ENCODE results near the gene MAML2. TPM values are rescaled to one million over a fixed set of nuclear protein-coding genes. Genes with fewer than 3 reads are reported as not detected.

Gene MAML2
- total RNA-seq, 2 donors from 2014 or later = 26.5 to 27.9 TPM

GRCh38 chr11:96228910-96229309 is 114.1 kb downstream of the MAML2 start:
- DNase-seq (ENCODE audit: low spot score in 2 of 2) (no peak), ATAC-seq (peak in 1 of 2 donors; percentile 17)
- H3K27ac Mint-ChIP-seq = peak overlapping the region; percentile 77 to 78
- H3K36me3 Mint-ChIP-seq = peaks cover 0 to 40% of the 10 kb centered on the region in 2 donors
- no peaks in the 10 kb centered on the region for H3K9me3 Mint-ChIP-seq

DNA sequence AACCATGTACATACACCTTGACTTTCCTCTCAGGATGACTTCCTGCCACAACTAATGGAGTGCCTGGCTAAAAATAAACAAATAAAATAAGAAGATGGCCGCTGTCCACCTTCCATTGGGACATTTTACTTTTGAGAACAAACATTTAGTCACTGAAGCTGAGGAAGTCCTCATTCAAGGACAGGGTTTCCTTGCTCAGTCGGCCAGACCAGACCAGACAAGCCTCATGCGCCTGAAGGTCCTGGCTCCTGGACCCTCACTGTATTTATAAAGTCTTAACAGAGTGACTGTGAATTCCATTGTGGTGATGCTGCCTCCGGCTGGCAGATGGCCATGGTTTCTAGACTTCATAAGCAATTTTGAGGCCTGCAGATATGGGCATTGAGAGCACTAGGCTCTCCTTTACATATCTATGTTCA is 114.5 kb downstream of the MAML2 start:
- no peaks in the 10 kb centered on the region for H3K9me3 Mint-ChIP-seq
- DNase-seq (ENCODE audit: low spot score in 2 of 2) (no peak), ATAC-seq (no peak)
- H3K27ac Mint-ChIP-seq = peak overlapping the region; percentile 77 to 78
- peaks cover 0 to 36% of the 10 kb centered on the region in 2 donors for H3K36me3 Mint-ChIP-seq

- no peaks in the 10 kb centered on the region for H3K9me3 Mint-ChIP-seq
- peak overlapping the region in 1 of 2 donors; percentile 78 for H3K27ac Mint-ChIP-seq
- no peak for DNase-seq (ENCODE audit: low spot score in 2 of 2)
- no peak for ATAC-seq
- peaks cover 0 to 36% of the 10 kb centered on the region in 2 donors for H3K36me3 Mint-ChIP-seq
Observed at GRCh38 chr11:96227244-96227643, 115.8 kb downstream of the MAML2 start.

GRCh38 chr11:96223083-96223482 is 119.9 kb downstream of the MAML2 start:
- DNase-seq (ENCODE audit: low spot score in 2 of 2) = no peak
- H3K27ac Mint-ChIP-seq = no peak overlapping the region
- peaks cover 0 to 12% of the 10 kb centered on the region in 2 donors for H3K36me3 Mint-ChIP-seq
- H3K9me3 Mint-ChIP-seq = no peaks in the 10 kb centered on the region
- ATAC-seq = no peak

DNA sequence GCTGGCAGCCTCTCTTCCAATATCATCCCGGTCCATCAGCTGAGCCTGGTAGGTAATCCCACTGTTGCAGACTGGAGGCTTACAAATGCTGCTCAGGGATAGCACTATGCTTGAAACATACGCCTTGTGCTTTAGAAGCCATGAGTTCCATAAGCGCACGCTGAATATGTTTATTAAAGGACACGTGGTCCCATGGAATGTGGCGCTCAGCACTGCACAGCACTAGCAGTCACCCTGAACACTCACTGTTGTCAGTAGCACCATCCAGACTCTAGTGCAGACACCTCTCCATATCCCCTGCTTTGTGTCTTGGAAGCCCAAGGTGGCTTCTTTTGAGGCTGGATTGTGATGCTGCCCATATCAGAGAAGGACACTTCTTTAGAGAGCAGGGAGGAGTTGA is 120.9 kb downstream of the MAML2 start:
- peaks cover 0 to 8% of the 10 kb centered on the region in 2 donors for H3K36me3 Mint-ChIP-seq
- no peak for DNase-seq (ENCODE audit: low spot score in 2 of 2)
- peak in 1 of 2 donors; percentile 32 for ATAC-seq
- H3K9me3 Mint-ChIP-seq = no peaks in the 10 kb centered on the region
- peak overlapping the region; percentile 71 to 81 for H3K27ac Mint-ChIP-seq

DNA sequence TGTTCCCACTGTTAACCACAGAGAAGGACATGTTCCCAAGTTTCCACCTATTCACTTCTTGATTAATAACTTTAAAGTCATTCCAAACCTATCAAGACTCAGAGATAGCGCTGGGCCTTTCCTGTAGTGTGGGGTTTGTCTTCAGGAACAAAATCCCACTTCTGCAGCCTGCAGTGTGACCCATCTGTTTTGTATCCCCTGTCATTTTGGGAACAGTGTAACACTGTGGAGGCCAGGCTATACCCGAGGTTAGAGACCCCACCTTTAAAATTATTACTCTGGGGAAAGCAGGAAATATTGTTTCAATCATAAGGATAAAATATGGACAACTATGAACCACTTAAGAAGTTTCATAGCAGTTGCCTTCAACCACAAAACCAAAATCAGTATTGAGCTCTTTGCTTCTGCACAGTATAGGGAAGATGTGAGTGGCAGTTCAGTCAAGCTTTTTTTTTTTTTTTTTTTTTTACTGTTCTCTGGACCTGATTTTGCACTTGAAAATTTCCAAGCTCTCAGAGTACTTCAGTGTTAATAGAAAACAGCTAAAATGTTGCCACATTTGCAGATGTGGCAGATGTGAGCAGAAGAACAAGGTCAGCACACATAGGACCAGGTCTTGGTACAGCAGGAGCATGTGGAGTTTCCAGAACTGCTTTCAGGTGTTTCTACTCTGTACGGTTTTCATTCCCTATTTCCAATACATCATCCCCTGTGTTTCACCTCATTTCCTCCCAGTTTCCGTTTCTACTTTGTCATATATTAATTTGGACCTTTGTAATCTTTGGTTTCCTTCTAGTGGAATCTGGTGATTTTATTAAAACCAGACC is 121.5 kb downstream of the MAML2 start:
- Mint-ChIP-seq H3K9me3 (no peaks in the 10 kb centered on the region), H3K36me3 (peaks cover 0 to 8% of the 10 kb centered on the region in 2 donors), H3K27ac (peak overlapping the region; percentile 71 to 81)
- DNase-seq (ENCODE audit: low spot score in 2 of 2) (no peak), ATAC-seq (peak; percentile 69 to 73)

DNA sequence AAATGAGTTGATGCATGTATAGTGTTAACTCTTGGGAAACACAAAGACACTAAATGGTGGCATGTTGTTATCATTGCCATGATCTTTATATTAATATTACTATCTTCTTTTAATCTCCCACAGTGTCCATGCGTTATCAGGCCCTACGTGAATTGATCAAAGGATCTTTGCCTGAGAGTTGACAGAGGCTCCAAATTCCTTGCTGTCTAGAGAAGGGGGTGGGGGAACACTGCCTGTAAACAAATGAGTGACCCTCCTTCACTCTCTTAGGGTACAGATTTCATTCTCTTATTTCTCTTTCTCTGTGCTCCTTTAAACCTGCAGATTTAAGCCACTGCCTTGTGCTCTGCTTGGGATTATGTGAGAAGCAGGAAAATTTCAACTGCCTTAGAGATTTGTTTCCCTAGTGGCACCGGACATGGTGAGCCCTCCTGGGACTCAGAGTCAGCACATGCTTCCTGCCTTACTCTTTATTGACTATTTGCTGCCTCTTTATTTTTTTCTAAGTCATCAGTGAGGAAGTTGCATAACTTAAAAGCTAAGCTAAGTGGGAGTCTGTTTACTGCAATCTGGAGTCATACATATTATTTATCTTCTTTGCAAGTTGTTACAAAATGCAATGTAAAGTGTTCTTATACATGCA is 122.9 kb downstream of the MAML2 start:
- H3K36me3 Mint-ChIP-seq = peaks cover 0 to 9% of the 10 kb centered on the region in 2 donors
- H3K9me3 Mint-ChIP-seq = no peaks in the 10 kb centered on the region
- DNase-seq (ENCODE audit: low spot score in 2 of 2) = no peak
- ATAC-seq = no peak
- H3K27ac Mint-ChIP-seq = peak overlapping the region; percentile 40 to 66

DNA sequence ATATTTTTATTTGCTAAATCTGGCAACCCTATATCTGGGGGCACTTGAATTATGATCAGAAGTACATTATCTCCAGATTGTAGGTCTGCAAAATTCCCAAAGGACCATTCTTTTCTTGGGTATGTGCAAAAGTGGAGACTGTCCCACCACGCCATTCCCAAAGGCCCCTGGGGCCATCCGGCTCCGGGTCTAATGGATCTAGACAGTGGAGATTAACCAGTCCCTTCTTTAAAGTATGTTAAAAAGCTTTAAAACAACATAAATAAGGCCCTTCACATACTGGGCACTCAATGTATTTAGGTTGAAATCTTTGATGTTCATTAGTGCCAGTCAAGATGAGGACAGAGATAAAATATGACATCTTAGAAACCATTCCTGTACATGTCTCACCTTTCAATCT is 124.1 kb downstream of the MAML2 start:
- no peak for DNase-seq (ENCODE audit: low spot score in 2 of 2)
- no peak for ATAC-seq
- H3K27ac Mint-ChIP-seq = no peak overlapping the region
- no peaks in the 10 kb centered on the region for H3K9me3 Mint-ChIP-seq
- H3K36me3 Mint-ChIP-seq = peaks cover 0 to 12% of the 10 kb centered on the region in 2 donors

DNA sequence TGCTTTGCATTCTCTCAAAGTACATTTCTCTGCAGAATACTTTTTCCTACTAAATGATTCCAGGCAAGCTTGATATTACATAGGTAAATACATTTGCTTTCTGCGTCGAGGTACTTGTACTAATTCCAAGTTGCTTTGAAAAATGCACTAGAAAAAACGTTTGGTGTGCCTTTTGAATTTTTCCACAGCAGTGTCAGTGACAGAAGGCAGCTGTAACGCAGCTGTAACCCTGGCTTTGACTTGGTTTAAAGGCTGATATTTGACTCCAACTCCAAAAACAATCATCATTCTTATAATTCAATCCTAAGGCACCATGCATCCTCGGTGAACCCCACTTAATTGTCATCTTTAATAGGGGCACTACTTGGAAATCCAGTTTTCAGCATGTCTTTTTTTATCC is 125.0 kb downstream of the MAML2 start:
- Mint-ChIP-seq H3K9me3 (no peaks in the 10 kb centered on the region), H3K27ac (no peak overlapping the region), H3K36me3 (peaks cover 0 to 12% of the 10 kb centered on the region in 2 donors)
- ATAC-seq (no peak), DNase-seq (ENCODE audit: low spot score in 2 of 2) (no peak)

DNA sequence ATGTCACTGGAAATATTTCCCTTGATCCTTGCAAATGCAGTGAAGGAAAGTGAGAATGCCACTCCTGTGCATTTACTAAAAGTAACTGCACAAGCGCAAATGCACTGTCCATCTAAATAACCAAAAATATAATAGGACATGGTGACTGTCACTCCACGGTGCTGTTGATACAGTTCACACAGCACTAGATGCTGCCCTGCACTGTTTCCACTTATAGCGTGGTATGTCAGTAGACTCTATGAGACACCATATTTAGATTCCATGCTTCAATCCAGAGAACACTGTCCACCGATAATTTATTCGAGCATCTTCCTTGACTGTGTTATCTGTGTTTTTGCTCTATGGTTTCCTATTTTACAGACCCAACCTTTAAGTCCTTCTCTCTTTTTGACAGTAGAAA is 125.8 kb downstream of the MAML2 start:
- ATAC-seq = no peak
- no peak for DNase-seq (ENCODE audit: low spot score in 2 of 2)
- peaks cover 0 to 10% of the 10 kb centered on the region in 2 donors for H3K36me3 Mint-ChIP-seq
- no peaks in the 10 kb centered on the region for H3K9me3 Mint-ChIP-seq
- H3K27ac Mint-ChIP-seq = no peak overlapping the region

DNA sequence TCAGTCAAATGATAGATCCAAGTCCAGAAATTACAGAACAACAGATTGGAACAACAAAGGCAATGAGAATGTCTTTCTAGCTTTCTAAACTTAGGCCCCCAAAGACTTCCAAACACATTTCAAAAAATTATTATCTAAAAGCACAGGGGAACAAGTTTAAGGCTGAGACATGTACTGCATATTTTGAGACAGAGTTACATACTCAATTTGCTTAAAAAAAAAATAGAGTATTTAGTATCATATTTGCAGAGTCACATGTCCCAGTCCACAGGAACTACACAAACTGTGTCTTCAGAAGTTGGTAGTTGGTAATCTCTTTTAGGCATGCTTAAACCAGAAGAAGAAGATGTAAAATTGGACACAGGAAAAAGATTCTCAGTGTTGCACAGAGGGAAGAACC is 127.2 kb downstream of the MAML2 start:
- DNase-seq (ENCODE audit: low spot score in 2 of 2) (no peak), ATAC-seq (no peak)
- Mint-ChIP-seq H3K36me3 (peaks cover 5 to 8% of the 10 kb centered on the region in 2 donors), H3K9me3 (no peaks in the 10 kb centered on the region), H3K27ac (peak overlapping the region; percentile 93 to 96)

DNA sequence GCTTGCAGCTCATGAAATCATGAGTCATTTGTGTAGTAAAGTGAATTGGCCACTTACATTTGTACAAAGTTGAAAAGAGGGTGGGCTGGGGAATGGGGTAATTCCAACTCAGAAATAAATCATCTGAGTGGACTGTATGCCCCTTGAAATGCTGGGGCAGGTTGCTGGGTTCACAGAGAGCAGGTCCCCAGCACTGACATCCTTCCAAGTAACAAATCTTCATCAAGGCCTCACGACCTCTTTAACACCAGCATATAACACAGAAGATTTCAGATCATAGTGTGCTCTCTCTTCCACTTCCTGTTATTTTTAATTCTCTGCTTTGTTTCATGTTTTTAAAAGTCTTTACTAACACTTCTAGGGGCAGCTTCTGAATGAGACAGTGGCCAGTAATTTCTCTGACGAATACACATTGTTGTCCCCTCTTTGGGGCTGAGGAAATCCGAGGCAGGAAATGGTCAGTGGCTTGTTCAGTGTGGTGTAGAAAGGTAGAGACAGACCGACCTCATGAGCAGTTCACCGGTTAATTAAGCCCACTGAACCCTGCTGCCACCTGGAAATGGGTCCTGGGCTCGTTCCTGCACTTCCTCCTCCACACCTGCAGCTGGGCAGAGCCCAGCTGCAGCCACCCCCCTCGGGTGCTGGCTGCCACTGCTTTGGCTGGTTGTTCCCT is 127.7 kb downstream of the MAML2 start:
- no peak for DNase-seq (ENCODE audit: low spot score in 2 of 2)
- Mint-ChIP-seq H3K36me3 (peaks cover 5 to 8% of the 10 kb centered on the region in 2 donors), H3K9me3 (no peaks in the 10 kb centered on the region), H3K27ac (peak overlapping the region; percentile 93 to 96)
- ATAC-seq = peak; percentile 58 to 67

GRCh38 chr11:96214777-96215109 is 128.3 kb downstream of the MAML2 start:
- Mint-ChIP-seq H3K27ac (peak overlapping the region; percentile 93 to 96), H3K36me3 (peaks cover 5 to 8% of the 10 kb centered on the region in 2 donors), H3K9me3 (no peaks in the 10 kb centered on the region)
- no peak for DNase-seq (ENCODE audit: low spot score in 2 of 2)
- ATAC-seq = no peak

DNA sequence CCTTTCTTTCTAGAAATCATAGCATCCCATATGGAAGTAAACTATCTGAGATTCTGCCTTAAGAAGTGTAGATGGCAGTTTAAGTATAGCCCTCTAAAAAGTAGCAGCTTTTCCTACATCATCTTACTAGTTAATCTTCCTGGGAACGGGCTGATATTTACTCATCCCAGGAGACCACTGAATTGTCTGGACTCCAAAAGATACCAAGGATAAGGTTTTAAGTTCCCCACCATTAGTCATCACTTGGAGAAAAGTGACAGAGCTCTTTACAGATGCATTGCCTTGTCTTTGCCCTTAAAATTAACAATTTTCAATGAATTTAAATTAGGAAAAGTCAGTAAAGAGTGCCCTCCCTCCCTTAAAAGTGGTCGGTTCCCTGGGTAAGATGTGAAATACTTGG is 129.5 kb downstream of the MAML2 start:
- Mint-ChIP-seq H3K27ac (peak overlapping the region; percentile 16 to 97), H3K9me3 (no peaks in the 10 kb centered on the region)
- no peak for ATAC-seq

DNA sequence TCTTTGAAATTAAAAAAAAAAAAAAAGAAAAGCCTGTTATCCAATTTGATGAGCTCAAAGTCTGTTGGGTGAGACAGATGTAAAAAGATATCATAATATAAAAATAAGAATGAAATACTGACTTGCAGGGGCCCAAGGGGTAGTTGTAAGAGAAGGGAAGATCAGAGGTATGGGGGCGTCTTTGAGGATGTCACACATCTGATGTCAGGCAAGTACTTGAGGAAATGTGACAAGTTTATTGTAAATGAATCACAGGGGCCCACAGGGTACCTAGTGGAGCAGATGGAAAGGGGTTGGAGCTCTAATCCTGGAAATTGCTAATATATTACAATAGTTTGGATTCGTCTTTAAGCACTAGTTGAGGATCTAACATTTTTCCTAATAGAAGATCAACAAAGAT is 131.6 kb downstream of the MAML2 start:
- Mint-ChIP-seq H3K9me3 (no peaks in the 10 kb centered on the region), H3K36me3 (peaks cover 5 to 8% of the 10 kb centered on the region in 2 donors), H3K27ac (peak overlapping the region; percentile 93 to 97)
- ATAC-seq (peak; percentile 62 to 63), DNase-seq (ENCODE audit: low spot score in 2 of 2) (no peak)

More for the DNA sequence above, 129.5 kb downstream of the MAML2 start:
- H3K36me3 Mint-ChIP-seq = peaks cover 5 to 8% of the 10 kb centered on the region in 2 donors
- no peak for DNase-seq (ENCODE audit: low spot score in 2 of 2)

DNA sequence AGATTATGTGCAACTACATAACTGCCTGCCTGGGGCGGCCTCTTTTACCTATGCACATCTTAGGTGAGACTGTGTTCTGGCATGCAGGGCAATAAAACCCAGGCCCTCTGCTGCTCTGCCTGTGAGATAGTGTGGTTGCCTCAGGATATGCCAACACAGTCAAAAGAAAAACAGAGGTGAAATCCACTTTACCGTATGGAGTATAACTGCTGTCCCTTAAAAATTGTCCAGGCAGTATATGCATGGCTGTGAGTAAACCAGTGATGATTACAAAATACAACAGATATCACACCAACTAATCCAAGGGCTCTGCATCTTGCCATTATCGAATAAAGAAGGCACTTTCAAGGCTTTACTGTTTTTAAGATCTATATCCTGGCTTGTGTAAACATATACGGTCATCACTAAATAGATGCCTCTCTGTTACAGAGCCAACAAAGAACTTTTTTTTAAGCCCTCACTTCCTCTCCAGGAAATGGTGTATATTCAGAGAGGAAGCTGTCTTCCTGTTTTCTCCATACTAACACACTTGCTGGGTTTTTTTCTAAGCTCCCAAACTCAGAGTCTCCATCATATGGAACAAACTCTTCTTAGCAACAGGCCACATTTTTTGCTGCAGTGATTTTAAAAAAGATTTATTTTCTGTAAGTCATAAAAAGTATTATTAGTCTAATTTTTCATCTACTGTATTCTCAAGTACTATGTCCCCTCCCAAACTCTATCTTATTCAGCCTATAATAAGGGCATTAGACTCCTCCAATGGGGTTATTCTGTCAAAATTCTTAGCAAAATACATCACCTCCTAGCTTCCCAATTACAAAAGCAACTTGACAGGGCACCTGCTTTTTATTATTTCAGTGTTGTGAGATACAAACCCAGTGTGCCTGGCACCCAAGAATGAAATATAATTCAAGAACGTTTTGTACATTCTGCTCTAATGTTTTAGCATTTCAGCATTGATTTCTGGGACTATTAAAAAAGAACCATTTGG is 135.2 kb downstream of the MAML2 start:
- peak; percentile 2 to 30 for ATAC-seq
- no peak for DNase-seq (ENCODE audit: low spot score in 2 of 2)
- H3K27ac Mint-ChIP-seq = peak overlapping the region; percentile 90 to 91
- peaks cover 2 to 8% of the 10 kb centered on the region in 2 donors for H3K36me3 Mint-ChIP-seq
- H3K9me3 Mint-ChIP-seq = no peaks in the 10 kb centered on the region
